Inferior parietal cortex (tissue), 1 donor: ENCODE results near the gene OSBPL10.

Experiments used
- DNase-seq: peaks from one replicate; pipeline ENCODE4 v3.0.0-alpha.2; 2016; ENCODE audit errors: extremely low spot score

OSBPL10 gene

DNA sequence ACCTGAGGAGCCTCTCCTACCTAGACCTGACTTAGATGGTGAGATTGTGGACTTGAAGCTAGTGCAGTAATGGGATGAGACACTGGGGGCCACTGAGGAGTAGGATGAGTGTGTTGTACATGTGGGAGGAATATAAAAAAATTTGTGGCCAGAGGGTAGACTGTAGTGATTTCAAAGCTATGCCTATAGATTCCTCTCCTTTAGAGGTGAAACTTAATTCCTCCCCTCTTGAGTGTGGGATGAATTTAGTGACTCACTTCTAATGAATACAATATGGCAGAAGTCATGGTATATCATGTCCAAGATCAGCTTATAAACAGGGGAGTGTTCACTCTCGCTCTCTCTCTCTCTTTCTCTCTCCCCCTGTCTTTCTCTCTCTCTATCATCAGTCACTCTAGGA, 7.2 kb upstream of the OSBPL10 start:
- no peak for DNase-seq

- DNase-seq, result no peak
Observed at GRCh38 chr3:31985831-31986230, 4.8 kb upstream of the OSBPL10 start.

GRCh38 chr3:31984321-31984720, 3.3 kb upstream of the OSBPL10 start:
- DNase-seq, result no peak

DNA sequence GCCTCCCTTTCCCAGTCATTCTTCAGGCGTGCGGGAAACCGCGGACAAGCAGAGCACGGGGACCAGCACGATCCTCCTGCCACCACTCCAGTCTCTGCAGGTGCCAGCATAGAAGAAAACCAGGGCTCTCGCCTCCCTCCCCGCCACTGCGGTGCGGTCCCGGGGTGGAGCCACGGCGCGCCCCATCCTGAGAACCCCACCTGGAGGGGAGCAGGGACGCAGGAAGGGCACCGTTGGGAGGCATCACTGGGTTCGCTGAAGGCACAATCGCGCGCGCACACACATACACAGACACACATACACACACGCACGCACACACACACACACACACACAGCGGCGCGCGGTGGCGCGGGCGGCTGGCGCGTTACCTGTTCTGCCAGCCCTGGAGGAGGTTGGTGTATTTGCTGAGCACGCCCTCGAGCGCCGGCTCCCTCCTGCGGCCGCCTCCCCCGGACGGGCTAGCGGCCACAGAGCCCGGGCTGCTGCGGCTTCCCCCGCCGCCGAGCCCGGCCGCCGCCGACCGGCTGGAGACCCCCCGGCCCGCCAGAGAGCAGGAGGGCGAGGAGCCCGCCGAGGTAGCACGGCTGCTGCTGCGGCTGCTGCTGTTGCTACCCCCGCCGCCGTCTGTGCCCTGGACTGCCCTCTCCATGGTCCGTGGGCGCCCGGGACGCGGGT, 394 bp downstream of the OSBPL10 start:
- no peak for DNase-seq

- DNase-seq, result no peak
Observed at GRCh38 chr3:31979001-31979697, 1.9 kb downstream of the OSBPL10 start.

- DNase-seq, result no peak
Observed at GRCh38 chr3:31978553-31978952, 2.5 kb downstream of the OSBPL10 start.

- no peak for DNase-seq
Observed at GRCh38 chr3:31977736-31978135, 3.3 kb downstream of the OSBPL10 start.

GRCh38 chr3:31976302-31976701, 4.8 kb downstream of the OSBPL10 start:
- no peak for DNase-seq

- DNase-seq, result no peak
Observed at GRCh38 chr3:31974964-31975363, 6.1 kb downstream of the OSBPL10 start.

- no peak for DNase-seq
Observed at GRCh38 chr3:31974471-31974870, 6.6 kb downstream of the OSBPL10 start.

GRCh38 chr3:31973837-31974236, 7.2 kb downstream of the OSBPL10 start:
- no peak for DNase-seq

GRCh38 chr3:31973081-31973480, 8.0 kb downstream of the OSBPL10 start:
- DNase-seq, result no peak

- DNase-seq, result no peak
Observed at GRCh38 chr3:31971607-31972006, 9.5 kb downstream of the OSBPL10 start.

GRCh38 chr3:31968927-31969418, 12.1 kb downstream of the OSBPL10 start:
- no peak for DNase-seq

DNA sequence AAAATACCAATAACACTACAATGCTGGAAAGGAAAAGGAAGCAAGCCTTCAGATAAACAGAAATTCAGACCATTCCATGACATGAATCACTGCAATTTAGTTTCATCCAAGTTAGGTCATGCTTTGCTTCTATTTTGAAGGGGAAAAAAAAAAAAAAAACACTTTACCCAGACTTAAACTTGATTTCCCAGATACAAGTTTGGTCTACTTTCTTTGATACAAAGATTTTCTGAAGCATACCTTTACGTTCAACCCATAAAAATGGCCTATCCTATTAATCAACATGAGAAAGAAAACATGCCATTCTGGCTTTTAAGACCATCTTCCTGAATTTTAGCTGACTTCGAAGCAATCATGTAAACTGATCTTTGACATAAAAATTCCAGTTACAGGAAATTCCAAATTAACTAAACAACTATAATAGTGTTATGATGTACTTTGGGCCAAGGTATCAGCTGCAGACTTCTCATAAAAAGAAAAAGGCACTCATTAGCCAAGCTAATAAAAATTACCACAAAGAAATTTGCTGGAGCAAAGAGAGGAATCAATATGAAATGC, 12.6 kb downstream of the OSBPL10 start:
- no peak for DNase-seq

GRCh38 chr3:31967592-31967991, 13.5 kb downstream of the OSBPL10 start:
- no peak for DNase-seq

DNA sequence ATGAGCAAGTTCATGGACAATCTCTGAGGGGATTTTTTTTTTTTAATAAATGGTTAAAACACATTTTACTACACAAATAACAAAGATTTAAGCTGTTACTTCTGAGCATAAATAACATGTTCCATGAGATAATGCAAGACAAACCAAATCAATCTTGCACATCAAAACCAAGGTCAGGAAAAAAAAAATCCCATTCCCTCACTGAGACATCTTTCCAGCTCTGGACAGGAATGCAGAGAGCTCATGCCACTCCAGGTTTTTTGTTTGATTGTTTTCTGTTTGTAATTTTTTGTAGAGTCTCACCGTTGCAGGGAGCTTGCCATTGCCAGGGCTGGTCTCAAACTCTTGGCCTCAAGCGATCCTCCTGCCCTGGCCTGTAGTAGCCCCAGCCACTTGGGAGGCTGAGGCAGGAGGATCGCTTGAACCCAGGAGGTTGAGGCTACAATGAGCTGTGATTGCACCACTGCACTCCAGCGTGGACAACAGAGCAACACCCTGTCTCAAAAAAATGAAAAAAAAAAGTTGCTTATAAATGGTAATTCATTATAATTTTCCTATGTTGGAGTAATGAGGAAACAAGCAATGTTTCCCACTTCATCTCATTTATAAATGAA, 14.0 kb downstream of the OSBPL10 start:
- DNase-seq, result no peak

DNA sequence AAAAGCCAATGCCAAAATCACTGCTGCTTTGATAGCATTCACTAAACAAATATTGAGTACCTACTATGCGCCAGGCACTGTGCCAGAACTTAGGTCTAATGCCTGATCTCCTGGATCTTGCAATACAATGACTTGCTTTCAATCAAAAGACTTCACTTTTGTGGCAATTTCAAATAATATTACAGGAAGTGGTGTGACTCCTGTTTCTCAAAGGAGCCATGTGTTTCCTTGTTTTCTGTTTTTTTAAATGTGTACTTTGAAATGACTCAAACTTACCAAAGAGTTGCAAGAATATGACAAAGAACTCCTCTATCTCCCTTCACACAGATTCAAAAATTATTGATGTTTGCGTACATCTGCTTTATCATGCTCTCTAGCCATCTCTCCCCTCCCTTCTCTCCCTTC, 18.3 kb downstream of the OSBPL10 start:
- DNase-seq, result no peak

GRCh38 chr3:31960793-31961431, 20.1 kb downstream of the OSBPL10 start:
- no peak for DNase-seq

- no peak for DNase-seq
Observed at GRCh38 chr3:31959951-31960792, 20.9 kb downstream of the OSBPL10 start.

GRCh38 chr3:31959251-31959650, 21.8 kb downstream of the OSBPL10 start:
- DNase-seq, result no peak
